Activated naive CD8-positive, alpha-beta T cell (primary cell): ENCODE measurements around the gene RANBP17.

ENCODE experiments used
- H3K27ac Mint-ChIP-seq: one replicate; pipeline ENCODE4 v1.8.0; 2021; ENCODE audit warnings: mixed read lengths
- H3K27me3 Mint-ChIP-seq: one replicate; pipeline ENCODE4 v1.8.0; 2021; ENCODE audit warnings: mixed read lengths
- H3K36me3 Mint-ChIP-seq: one replicate; pipeline ENCODE4 v1.8.0; 2021; ENCODE audit warnings: mixed read lengths
- H3K4me1 Mint-ChIP-seq: one replicate; pipeline ENCODE4 v1.8.0; 2021; ENCODE audit warnings: low read depth, mixed read lengths
- H3K4me3 Mint-ChIP-seq: one replicate; pipeline ENCODE4 v1.8.0; 2021; ENCODE audit warnings: mild to moderate bottlenecking, mixed read lengths
- H3K9me3 Mint-ChIP-seq: one replicate; pipeline ENCODE4 v1.8.0; 2021; ENCODE audit warnings: low read depth, mixed read lengths

RANBP17 gene

DNA sequence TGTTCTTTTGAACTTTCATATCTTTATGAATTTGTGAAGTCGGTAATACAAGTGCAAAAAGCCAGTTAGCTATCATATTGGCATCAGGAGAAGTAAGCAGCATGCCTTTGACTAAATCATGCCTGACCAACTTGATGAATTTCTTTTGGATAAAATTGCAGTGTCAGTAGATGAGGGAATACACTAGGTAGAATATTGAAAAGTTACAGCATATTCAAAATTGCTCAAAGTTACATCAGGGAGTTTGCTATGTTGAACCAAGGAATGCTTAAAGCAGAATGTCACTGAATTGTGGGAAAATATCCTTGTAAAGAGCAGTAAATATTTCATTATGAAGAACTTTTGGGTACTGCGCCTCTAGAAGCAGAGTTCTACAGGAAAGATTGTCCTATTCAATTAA lies 360.1 kb downstream of the RANBP17 start:
- Mint-ChIP-seq H3K27me3 (peaks cover 9% of the 10 kb centered on the region), H3K36me3 (no peaks in the 10 kb centered on the region), H3K4me3 (no peak overlapping the region), H3K9me3 (no peaks in the 10 kb centered on the region), H3K4me1 (peaks cover 3% of the 10 kb centered on the region), H3K27ac (no peak overlapping the region)

DNA sequence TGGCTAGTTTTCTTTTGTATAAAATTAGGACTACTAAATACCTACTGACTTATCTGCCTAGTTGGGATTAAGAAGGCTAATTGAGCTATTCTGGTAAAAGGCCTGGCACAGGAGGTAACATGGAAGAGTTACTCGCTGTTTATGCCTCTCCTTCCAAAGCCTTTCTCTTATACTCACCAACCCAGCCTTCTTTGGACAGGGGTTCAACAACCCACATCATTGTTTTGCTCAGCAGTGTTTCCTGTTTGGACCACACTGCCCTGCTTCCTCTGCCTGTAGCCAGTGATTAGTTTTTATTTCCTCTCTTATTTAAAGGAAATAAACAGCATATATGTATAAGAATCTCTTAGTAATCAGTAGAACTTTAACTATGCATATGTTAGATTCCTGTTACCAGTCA lies 362.1 kb downstream of the RANBP17 start:
- Mint-ChIP-seq H3K4me3 (no peak overlapping the region), H3K36me3 (no peaks in the 10 kb centered on the region), H3K27me3 (peaks cover 7% of the 10 kb centered on the region), H3K4me1 (peaks cover 3% of the 10 kb centered on the region), H3K27ac (no peak overlapping the region), H3K9me3 (no peaks in the 10 kb centered on the region)

DNA sequence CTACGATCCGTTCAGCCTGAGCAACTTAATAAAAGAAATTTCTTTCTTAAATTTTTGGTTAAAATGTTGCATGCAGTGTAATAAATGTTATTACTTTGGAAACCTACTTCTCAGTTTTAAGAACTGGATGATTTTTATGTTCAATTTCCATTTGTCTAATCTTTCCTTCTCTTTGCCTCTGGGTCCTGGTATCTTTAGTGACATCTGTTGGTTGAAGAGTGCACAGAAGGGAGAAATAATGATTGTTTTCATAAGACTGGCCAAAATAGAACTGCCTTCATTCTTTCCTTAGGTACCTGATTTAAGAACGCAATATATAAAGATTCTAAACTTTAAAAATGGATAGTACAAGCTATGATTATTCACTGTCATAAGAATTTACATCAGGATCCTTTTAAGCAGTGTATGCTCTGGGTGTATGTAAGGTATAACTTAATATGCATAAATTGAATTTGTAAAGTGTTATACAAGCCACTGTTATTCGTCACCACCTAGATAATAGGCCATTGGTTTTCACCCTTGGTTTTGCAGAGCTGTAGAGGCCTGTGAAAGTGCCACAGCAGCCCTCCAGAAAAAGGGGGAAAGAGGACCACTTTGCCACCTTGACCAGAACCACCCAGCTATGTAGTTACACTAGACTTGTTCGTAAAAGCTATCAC lies 364.4 kb downstream of the RANBP17 start:
- Mint-ChIP-seq H3K27me3 (peaks cover 5% of the 10 kb centered on the region), H3K4me1 (peaks cover 3% of the 10 kb centered on the region), H3K36me3 (no peaks in the 10 kb centered on the region), H3K4me3 (no peak overlapping the region), H3K27ac (no peak overlapping the region), H3K9me3 (no peaks in the 10 kb centered on the region)

DNA sequence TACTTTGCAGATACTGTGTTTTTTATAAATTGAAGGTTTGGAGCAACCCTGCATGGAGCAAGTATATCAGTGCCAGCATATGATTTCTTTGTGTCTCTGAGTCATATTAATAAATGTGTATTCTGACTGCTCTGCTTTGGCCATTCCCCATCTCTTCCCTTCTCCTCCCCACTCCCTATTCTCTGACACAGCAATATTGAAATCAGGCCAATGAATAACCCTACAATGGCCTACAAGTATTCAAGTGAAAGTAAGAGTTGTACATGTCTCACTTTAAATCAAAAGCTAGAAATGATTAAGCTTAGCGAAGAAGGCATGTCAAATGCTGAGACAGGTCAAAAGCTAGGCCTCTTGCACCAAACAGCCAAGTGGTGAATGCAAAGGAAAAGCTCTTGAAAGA lies 365.0 kb downstream of the RANBP17 start:
- Mint-ChIP-seq H3K27ac (no peak overlapping the region), H3K27me3 (peaks cover 3% of the 10 kb centered on the region), H3K4me3 (no peak overlapping the region), H3K36me3 (no peaks in the 10 kb centered on the region), H3K4me1 (peaks cover 3% of the 10 kb centered on the region), H3K9me3 (no peaks in the 10 kb centered on the region)

DNA sequence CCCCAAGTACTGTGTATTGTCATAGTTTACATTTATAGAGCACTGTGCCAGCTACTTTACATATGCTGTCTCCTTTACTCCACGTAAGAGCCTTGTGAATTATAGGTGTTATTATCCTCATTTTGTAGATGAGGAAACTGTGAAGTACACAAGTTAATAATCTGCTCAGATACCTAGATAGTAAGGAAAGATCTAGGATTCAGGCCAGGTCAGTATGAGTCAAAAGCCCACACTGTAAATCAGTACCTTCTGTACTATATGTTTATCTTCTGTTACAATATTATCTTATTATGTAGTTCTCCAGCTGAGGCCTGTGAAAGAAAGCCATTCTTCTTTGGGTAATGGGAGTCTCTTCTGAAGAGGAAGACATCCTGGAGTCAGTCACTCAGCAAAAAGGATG lies 374.8 kb downstream of the RANBP17 start:
- H3K36me3 Mint-ChIP-seq, result no peaks in the 10 kb centered on the region
- H3K27ac Mint-ChIP-seq, result no peak overlapping the region
- no peaks in the 10 kb centered on the region for H3K9me3 Mint-ChIP-seq
- no peak overlapping the region for H3K4me3 Mint-ChIP-seq
- no peaks in the 10 kb centered on the region for H3K4me1 Mint-ChIP-seq
- no peaks in the 10 kb centered on the region for H3K27me3 Mint-ChIP-seq

DNA sequence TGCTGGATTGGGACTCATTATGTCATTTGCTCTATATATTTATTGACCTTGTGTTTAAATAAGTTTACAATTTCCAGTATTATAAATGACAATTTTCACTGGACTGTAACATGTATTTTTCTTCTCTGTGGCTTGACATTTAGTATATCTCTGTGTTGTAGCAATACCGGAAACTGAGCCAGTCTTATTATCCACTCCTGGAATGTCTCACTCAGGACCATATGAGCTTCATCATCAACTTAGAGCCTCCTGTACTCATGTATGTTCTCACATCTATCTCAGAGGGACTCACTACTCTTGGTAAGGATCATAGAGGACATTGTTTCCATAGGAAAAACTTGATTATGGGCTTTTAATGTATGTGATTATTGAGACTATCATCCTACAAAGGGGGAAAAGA lies 380.7 kb downstream of the RANBP17 start:
- no peaks in the 10 kb centered on the region for H3K4me1 Mint-ChIP-seq
- H3K36me3 Mint-ChIP-seq, result peaks cover 3% of the 10 kb centered on the region
- H3K27me3 Mint-ChIP-seq, result peaks cover 6% of the 10 kb centered on the region
- no peak overlapping the region for H3K4me3 Mint-ChIP-seq
- H3K27ac Mint-ChIP-seq, result no peak overlapping the region
- peaks cover 4% of the 10 kb centered on the region for H3K9me3 Mint-ChIP-seq

DNA sequence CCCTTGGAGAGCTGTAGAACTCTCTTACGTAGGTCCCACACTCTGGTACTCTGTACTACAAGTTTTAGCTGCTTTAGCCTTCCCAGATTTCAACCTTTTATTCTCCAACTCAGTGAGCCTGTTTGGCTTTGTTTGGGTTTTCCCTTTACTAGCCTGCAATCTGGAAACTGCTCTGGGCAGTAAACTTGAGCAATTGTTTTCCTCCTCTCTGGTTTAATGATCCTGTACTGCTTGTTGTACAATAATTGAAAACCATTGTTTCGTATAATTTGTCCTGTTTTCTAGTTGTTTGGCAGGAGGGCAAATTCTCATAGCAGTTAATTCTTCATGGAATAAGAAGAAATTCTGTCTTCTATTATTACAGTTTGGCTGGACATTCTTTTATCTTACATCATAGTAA lies 384.4 kb downstream of the RANBP17 start:
- Mint-ChIP-seq H3K27ac (no peak overlapping the region), H3K4me1 (no peaks in the 10 kb centered on the region), H3K27me3 (peaks cover 14% of the 10 kb centered on the region), H3K4me3 (no peak overlapping the region), H3K9me3 (peaks cover 13% of the 10 kb centered on the region), H3K36me3 (peaks cover 15% of the 10 kb centered on the region)

DNA sequence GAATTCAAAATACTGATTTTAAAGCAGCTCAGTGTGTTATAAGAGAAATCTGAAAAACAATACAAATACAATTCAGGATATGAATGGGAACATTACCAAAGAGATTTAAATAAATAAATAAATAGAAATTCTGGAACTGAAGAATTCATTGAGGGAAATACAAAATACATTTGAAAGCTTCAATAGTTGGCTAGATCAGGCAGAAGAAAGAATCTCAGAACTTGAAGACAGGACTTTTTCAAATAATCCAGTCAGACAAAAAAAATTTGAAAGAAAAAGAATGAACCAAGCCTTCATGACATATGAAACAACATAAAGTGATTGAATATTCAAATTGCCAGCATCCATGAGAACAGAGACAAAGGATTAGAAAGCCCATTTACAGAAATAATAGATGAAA lies 387.6 kb downstream of the RANBP17 start:
- Mint-ChIP-seq H3K4me3 (no peak overlapping the region), H3K27ac (no peak overlapping the region), H3K27me3 (peaks cover 15% of the 10 kb centered on the region), H3K36me3 (peaks cover 21% of the 10 kb centered on the region), H3K4me1 (no peaks in the 10 kb centered on the region), H3K9me3 (peaks cover 13% of the 10 kb centered on the region)

DNA sequence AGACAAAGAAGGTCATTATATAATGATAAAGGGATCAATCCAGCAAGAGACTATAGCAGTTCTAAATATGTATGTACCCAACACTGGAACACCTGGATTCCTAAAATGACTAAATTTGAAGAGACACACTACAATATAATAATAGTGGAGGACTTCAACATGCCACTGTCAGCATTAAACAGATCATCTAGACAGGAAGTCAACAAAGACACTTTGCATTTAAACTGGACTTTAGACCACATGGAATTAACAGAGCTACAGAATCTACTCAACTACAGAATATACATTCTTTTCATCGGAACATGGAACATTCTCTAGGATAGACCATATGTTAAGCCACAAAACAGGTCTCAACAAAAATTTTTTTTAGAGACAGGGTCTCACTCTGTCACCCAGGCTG lies 388.9 kb downstream of the RANBP17 start:
- H3K4me3 Mint-ChIP-seq, result no peak overlapping the region
- H3K36me3 Mint-ChIP-seq, result peaks cover 21% of the 10 kb centered on the region
- H3K4me1 Mint-ChIP-seq, result no peaks in the 10 kb centered on the region
- H3K27ac Mint-ChIP-seq, result no peak overlapping the region
- H3K9me3 Mint-ChIP-seq, result peaks cover 13% of the 10 kb centered on the region
- H3K27me3 Mint-ChIP-seq, result peaks cover 15% of the 10 kb centered on the region

DNA sequence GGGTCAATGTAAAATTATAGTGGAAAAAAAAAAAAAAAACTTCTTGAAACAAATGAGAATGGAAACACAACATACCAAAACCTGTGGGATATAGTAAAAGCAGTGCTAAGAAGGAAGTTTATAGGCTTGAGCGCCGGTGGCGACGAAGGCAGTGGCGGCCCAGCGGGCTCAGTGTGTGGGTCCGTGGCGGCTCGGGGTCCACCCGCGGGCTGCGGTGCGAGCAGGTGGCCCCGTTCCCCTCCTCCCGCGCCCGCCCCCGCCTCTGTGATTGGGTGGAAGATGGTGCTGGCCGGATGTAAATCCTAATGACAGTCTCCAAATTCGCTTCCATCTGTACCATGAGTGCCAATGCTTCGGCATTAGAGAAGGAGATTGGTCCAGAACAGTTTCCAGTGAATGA lies 389.7 kb downstream of the RANBP17 start:
- no peaks in the 10 kb centered on the region for H3K4me1 Mint-ChIP-seq
- H3K27ac Mint-ChIP-seq, result no peak overlapping the region
- peaks cover 10% of the 10 kb centered on the region for H3K9me3 Mint-ChIP-seq
- H3K36me3 Mint-ChIP-seq, result peaks cover 18% of the 10 kb centered on the region
- H3K27me3 Mint-ChIP-seq, result peaks cover 12% of the 10 kb centered on the region
- H3K4me3 Mint-ChIP-seq, result no peak overlapping the region

DNA sequence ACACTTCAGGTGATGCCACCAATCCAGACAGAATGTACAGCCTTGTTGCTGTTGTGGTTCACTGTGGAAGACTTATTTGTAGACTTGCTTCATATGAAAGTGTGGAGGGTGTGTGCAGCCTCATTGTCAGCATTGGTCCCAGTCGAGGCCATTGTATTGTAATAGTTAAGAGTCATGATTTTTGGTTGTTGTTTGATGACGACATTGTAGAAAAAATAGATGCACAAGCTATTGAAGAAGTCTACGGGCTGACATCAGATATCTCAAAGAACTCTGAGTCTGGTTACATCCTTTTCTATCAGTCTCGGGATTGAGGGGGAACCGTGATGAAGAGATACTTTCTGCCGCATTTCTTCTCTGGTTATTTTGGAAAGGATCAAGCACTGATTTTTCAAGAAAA lies 390.9 kb downstream of the RANBP17 start:
- no peak overlapping the region for H3K27ac Mint-ChIP-seq

DNA sequence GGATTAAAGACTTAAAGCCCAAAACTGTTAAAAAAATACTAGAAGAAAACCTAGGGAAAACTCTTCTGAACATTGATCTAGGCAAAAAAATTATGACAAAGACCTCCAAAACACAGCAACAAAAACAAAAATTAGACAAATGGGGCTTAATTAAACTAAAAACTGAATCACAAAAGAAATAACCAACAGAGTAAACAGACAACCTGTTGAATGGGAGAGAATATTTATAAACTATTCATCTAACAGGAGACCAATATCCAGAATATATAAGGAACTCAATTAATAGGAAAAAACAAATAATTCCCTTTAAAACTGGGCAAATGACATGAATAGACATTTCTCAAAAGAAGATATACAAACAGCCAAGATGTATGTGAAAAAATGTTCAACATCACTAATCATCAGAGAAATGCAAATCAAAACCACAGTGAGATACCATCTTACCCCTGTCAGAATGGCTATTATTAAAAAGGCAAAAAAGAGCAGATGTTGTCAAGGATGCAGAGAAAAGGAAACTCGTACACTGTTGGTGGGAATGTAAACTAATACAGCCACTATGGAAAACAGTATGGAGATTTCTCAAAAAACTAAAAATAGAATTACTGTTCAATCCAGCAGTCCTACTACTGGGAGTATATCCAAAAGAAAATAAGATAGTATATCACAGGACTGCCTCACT lies 397.1 kb downstream of the RANBP17 start:
- Mint-ChIP-seq H3K27ac (no peak overlapping the region), H3K4me1 (peaks cover 6% of the 10 kb centered on the region), H3K27me3 (no peaks in the 10 kb centered on the region), H3K36me3 (no peaks in the 10 kb centered on the region), H3K4me3 (no peak overlapping the region), H3K9me3 (no peaks in the 10 kb centered on the region)

More for the DNA sequence above, 390.9 kb downstream of the RANBP17 start:
- H3K36me3 Mint-ChIP-seq, result peaks cover 16% of the 10 kb centered on the region
- no peak overlapping the region for H3K4me3 Mint-ChIP-seq
- H3K9me3 Mint-ChIP-seq, result peaks cover 10% of the 10 kb centered on the region
- no peaks in the 10 kb centered on the region for H3K4me1 Mint-ChIP-seq
- peaks cover 7% of the 10 kb centered on the region for H3K27me3 Mint-ChIP-seq

DNA sequence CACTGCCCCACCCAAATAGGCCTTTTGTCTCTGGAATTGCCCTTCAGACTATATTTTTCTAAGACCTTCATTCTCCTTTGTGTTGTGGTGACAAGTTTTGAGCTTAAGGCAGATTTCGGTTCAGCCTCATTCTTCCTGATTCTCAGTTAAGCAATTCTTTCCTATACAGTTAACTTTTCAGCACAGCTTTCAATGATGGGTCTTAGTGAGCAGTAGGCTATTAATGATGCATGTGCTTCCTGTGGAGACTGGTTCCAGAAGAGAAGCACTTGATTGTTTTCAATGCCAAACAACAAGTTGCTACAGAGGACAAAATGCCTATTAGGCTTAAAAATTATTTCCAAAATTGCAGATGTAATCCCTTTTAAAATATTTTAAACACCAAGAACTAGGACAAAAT lies 399.5 kb downstream of the RANBP17 start:
- Mint-ChIP-seq H3K9me3 (no peaks in the 10 kb centered on the region), H3K27me3 (no peaks in the 10 kb centered on the region), H3K4me3 (no peak overlapping the region), H3K36me3 (no peaks in the 10 kb centered on the region), H3K27ac (no peak overlapping the region), H3K4me1 (peaks cover 28% of the 10 kb centered on the region)

DNA sequence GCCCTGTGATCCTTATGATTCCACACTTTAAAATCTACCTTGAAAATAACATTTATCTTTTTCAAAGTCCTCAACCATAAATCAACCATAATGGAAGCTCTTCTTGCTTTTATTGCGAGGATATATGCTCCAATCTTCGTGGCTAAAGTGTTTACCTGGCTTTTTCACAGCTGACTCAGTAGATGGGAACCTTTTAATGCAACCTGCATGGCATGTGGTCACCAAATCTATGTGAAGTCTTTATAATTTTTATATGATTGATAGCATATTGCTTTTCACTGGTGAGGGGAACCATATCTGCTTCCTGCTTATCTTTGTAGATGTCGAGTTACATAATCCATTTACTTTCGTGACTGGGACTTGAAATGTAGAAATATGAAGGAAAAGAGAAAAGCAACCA lies 400.1 kb downstream of the RANBP17 start:
- H3K36me3 Mint-ChIP-seq, result no peaks in the 10 kb centered on the region
- H3K27me3 Mint-ChIP-seq, result no peaks in the 10 kb centered on the region
- no peak overlapping the region for H3K27ac Mint-ChIP-seq
- no peaks in the 10 kb centered on the region for H3K9me3 Mint-ChIP-seq
- no peak overlapping the region for H3K4me3 Mint-ChIP-seq
- peaks cover 28% of the 10 kb centered on the region for H3K4me1 Mint-ChIP-seq

DNA sequence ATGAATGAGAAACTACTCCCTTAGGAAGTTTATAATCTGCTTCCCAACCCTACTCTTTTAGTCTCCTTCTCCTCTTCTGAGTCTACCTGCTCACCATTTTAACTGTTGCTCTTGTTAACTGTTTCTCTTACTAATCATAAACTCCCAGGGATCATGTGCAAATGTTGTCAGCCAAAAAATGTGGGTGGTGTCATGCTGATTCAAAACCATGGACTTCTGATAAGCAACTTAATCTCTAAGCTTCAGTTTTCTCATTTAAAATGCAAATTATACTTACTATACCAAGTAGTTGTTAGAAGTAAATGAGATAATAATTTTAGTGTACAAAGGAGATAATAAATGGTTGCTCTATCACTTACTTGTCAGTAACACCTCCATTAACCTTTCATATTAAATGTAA lies 401.4 kb downstream of the RANBP17 start:
- H3K4me3 Mint-ChIP-seq, result no peak overlapping the region
- no peaks in the 10 kb centered on the region for H3K27me3 Mint-ChIP-seq
- peaks cover 28% of the 10 kb centered on the region for H3K4me1 Mint-ChIP-seq
- no peaks in the 10 kb centered on the region for H3K36me3 Mint-ChIP-seq
- H3K9me3 Mint-ChIP-seq, result no peaks in the 10 kb centered on the region
- H3K27ac Mint-ChIP-seq, result no peak overlapping the region

DNA sequence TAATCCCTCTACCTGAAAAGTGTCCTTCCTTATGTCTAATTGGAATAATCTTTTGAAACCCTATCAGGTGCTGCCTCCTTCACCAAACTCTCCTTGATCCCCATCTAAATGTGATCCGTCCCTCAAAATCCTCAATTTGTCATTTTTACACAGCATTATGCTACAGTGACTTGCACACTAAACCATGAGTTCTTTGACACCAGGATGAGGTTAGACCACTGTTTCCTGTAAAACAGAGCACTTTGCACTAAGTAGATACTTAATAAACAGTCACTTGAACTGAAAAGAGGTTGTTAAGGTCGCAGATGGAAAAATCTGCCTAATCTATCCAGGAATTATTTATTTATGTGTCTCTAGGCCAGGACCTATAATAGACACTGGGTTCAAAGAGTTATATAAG lies 403.0 kb downstream of the RANBP17 start:
- peaks cover 28% of the 10 kb centered on the region for H3K4me1 Mint-ChIP-seq
- H3K9me3 Mint-ChIP-seq, result no peaks in the 10 kb centered on the region
- peak overlapping the region; percentile 33 for H3K4me3 Mint-ChIP-seq
- no peak overlapping the region for H3K27ac Mint-ChIP-seq
- H3K27me3 Mint-ChIP-seq, result no peaks in the 10 kb centered on the region
- no peaks in the 10 kb centered on the region for H3K36me3 Mint-ChIP-seq
